ENCODE results near the gene TMEM94. TPM values are rescaled to one million over a fixed set of nuclear protein-coding genes. Genes with fewer than 3 reads are reported as not detected.
"Not testable (repeated sequence)": the region's sequence is repeated elsewhere in the genome, so short reads cannot be mapped to it uniquely, and the experiment has no call there.

Gene TMEM94
- total RNA-seq, 1 donor from 2014 or later = 43.2 TPM

DNA sequence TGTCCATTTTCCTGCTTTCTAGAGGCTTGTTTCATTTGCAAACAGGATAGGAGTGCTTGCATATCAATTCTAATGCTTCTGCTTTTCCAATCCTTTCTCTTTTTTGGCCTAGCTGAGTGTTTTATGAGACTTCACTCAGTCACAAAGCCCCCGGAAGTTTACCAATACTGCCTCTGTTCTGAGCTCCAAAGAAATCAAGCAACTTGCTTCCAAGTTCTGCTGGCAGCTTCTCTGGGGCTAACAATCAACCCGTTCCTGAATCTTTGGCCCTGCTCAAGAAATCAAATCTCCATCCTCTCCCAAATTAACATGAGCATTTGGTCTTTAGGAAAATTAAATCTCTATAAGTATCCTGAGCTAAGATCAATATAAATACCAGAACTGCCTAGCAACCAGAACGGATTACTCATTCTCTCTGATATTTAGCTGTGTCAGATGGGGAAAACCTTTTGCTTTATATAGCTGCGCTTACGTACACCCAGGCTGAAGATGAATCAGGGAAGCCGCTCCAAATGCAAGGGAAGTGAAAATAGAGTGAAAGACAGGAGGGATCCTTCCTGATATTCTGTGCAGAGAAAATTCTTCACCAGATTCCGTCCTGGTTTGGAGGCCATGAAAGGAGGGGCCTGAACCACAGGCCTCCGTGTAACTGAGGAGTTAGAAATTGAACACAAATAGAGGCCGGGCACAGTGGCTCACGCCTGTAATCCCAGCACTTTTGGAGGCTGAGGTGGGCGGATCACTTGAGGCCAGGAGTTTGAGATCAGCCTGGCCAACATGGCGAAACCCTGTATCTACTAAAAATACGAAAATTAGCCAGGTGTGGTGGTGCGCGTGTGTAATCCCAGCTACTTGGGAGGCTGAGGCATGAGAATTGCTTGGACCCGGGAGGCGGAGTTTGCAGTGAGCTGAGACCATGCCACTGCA lies 27.6 kb upstream of the TMEM94 start:
- Histone ChIP-seq H3K27ac (peak overlapping the region; percentile 69), H3K27me3 (no peaks in the 10 kb centered on the region), H3K9me3 (no peaks in the 10 kb centered on the region), H3K4me1 (peaks cover 17% of the 10 kb centered on the region), H3K4me3 (no peak overlapping the region), H3K36me3 (no peaks in the 10 kb centered on the region)
- intact Hi-C loops (cut with DNase I) = loop anchor here (5.0 kb wide), 2 partner anchors 88 to 158 kb away; partner anchors contain the start of genes CASKIN2, MYO15B and TSEN54
- no peak for DNase-seq (ENCODE audit: extremely low spot score in 2 of 2)
- TF ChIP-seq, protein P1, sequence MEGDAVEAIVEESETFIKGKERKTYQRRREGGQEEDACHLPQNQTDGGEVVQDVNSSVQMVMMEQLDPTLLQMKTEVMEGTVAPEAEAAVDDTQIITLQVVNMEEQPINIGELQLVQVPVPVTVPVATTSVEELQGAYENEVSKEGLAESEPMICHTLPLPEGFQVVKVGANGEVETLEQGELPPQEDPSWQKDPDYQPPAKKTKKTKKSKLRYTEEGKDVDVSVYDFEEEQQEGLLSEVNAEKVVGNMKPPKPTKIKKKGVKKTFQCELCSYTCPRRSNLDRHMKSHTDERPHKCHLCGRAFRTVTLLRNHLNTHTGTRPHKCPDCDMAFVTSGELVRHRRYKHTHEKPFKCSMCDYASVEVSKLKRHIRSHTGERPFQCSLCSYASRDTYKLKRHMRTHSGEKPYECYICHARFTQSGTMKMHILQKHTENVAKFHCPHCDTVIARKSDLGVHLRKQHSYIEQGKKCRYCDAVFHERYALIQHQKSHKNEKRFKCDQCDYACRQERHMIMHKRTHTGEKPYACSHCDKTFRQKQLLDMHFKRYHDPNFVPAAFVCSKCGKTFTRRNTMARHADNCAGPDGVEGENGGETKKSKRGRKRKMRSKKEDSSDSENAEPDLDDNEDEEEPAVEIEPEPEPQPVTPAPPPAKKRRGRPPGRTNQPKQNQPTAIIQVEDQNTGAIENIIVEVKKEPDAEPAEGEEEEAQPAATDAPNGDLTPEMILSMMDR (IDR thresholded peaks at IDR 0.05) = no peak
- TF ChIP-seq POLR2AphosphoS5 (IDR thresholded peaks at IDR 0.05; ENCODE audit: insufficient read depth in 1 of 2, low read depth in 1 of 2) = peak in 1 of 2 donors; percentile 51

DNA sequence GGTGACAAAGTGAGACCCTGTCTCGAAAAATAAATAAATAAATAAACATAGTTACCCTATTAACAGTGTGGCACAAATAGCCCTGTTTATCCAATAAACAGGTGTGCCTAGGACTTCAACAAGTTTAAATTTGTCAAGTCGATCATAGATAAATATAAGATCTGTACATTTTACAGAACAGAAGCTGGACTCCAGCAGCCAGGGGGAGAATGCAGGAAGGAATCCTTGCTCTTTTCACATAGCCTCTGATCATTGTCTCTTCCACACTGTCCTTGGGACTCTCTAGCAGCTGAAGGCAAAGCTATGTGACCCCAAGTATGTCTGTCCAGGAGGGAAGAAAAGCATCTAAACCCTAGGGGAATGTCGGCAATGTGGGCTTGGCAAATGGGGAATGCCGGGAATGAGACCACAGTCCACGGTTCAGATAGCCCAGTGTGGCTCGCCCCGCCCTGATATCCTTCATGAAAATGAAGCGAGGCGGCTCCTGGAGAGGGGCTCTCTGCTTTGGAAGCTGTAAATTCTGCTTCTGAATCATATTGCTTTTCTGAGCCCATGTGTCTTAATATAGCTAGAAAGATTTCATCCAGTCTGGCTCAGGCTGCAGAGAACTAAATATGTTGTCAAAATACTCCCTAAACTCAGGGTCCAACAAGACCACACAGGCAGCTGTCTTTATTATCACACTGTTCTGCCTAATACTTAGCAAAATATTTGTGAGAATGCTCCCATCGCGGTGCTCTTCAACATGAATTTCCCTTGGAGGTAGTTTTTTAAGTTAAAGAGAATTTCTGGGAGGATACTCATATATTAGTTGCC lies 26.1 kb upstream of the TMEM94 start:
- no peak for DNase-seq (ENCODE audit: extremely low spot score in 2 of 2)
- peaks cover 17% of the 10 kb centered on the region for H3K4me1 ChIP-seq
- intact Hi-C loops (cut with DNase I) = no loop called here
- H3K4me3 ChIP-seq = no peak overlapping the region
- H3K27me3 ChIP-seq = no peaks in the 10 kb centered on the region
- no peak overlapping the region for H3K27ac ChIP-seq
- no peaks in the 10 kb centered on the region for H3K36me3 ChIP-seq
- TF ChIP-seq, protein P1 (IDR thresholded peaks at IDR 0.05) = no peak
- no peak for TF ChIP-seq POLR2AphosphoS5 (IDR thresholded peaks at IDR 0.05; ENCODE audit: insufficient read depth in 1 of 2, low read depth in 1 of 2)
- no peak for TF ChIP-seq POLR2A (IDR thresholded peaks at IDR 0.05)
- H3K9me3 ChIP-seq = no peaks in the 10 kb centered on the region

DNA sequence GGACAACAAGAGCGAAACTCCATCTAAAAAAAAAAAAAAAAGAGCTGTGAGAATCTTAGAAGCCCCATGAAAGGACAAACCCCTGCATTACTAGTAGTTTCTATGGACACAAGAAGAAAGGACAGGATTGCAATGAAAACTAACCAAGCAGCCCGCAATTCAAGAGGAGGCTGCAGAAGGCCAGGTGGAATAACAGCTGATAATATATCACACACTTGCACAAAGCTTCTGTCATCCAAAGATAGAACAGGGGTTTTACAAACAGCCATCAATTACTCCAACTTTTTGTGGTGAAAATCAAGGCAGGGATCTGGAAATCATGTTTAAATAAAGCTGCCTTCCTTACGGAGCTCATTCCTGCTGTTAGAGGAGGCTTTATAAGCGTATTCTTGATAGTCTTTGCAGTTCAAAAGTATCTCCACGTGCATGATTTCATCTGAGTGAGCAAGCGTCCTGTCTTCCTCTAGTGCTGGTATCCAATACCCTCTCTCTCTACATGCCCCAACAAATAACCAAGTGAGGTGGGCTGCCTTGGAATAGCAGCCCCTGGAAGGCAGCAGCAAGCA lies 23.1 kb upstream of the TMEM94 start:
- no peak overlapping the region for H3K4me3 ChIP-seq
- no peaks in the 10 kb centered on the region for H3K9me3 ChIP-seq
- H3K27ac ChIP-seq = no peak overlapping the region
- peaks cover 10% of the 10 kb centered on the region for H3K4me1 ChIP-seq
- intact Hi-C loops (cut with DNase I) = no loop called here
- no peak for DNase-seq (ENCODE audit: extremely low spot score in 2 of 2)
- TF ChIP-seq POLR2AphosphoS5 (IDR thresholded peaks at IDR 0.05; ENCODE audit: insufficient read depth in 1 of 2, low read depth in 1 of 2) (no peak), POLR2A (IDR thresholded peaks at IDR 0.05) (no peak)
- TF ChIP-seq, protein P1 (IDR thresholded peaks at IDR 0.05) = no peak
- H3K36me3 ChIP-seq = no peaks in the 10 kb centered on the region
- no peaks in the 10 kb centered on the region for H3K27me3 ChIP-seq

DNA sequence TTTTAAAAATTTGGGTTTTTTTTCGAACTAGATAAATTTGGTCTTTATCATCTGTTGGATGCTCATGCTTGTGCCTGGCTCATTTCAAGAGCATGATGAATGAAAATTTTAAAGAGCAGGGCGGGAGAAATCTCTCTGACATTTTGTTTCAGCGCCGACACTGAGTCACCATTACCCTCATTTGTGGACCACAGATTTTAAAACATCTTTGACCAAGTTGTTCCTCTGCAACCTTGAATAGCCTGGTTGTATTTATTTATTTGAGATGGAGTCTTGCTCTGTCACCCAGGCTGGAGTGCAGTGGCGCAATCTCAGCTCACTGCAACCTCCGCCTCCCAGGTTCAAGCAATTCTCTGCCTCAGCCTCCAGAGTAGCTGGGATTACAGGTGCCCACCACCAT lies 22.0 kb upstream of the TMEM94 start:
- H3K27me3 ChIP-seq; intact Hi-C loops (cut with DNase I); DNase-seq (ENCODE audit: extremely low spot score in 2 of 2); H3K9me3 ChIP-seq; H3K36me3 ChIP-seq; H3K27ac ChIP-seq; H3K4me3 ChIP-seq; H3K4me1 ChIP-seq: not testable (repeated sequence)

DNA sequence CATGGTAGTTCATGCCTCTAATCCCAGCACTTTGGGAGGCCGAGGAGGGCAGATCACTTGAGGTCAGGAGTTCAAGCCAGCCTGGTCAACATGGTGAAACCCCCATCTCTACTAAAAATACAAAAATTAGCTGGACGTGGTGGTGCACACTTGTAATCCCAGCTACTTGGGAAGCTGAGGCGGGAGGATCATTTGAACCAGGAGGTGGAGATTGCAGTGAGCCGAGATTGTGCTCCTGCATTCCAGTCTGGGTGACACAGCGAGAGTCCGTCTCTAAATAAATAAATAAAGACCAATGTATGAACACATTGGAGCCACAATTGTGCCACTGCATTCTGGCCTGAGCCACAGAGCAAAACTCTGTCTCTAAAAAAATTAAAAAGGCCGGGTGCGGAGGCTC lies 19.0 kb upstream of the TMEM94 start:
- H3K4me3 ChIP-seq; intact Hi-C loops (cut with DNase I); H3K36me3 ChIP-seq; DNase-seq (ENCODE audit: extremely low spot score in 2 of 2); H3K9me3 ChIP-seq; H3K4me1 ChIP-seq; H3K27me3 ChIP-seq; H3K27ac ChIP-seq: not testable (repeated sequence)

Data from vagina (tissue), 2 donors.